NB4 (cell line): ENCODE measurements around the gene TRAPPC6A.

Experiments used
- POLR2A ChIP-seq: IDR thresholded peaks from 2 replicates; pipeline ENCODE4 v1.6.1; 2011; ENCODE audit warnings: mild to moderate bottlenecking; ENCODE audit not compliant: insufficient read length; ENCODE audit errors: extremely low read depth
- TF ChIP-seq, protein P1 (sequence below): IDR thresholded peaks from one replicate; pipeline ENCODE4 v1.5.1; 2012; ENCODE audit warnings: low read depth, low read length
- TF ChIP-seq, protein P2 (sequence below): IDR thresholded peaks from 2 replicates; pipeline ENCODE4 v1.6.1; 2011; ENCODE audit warnings: low read depth, low read length

DNA sequence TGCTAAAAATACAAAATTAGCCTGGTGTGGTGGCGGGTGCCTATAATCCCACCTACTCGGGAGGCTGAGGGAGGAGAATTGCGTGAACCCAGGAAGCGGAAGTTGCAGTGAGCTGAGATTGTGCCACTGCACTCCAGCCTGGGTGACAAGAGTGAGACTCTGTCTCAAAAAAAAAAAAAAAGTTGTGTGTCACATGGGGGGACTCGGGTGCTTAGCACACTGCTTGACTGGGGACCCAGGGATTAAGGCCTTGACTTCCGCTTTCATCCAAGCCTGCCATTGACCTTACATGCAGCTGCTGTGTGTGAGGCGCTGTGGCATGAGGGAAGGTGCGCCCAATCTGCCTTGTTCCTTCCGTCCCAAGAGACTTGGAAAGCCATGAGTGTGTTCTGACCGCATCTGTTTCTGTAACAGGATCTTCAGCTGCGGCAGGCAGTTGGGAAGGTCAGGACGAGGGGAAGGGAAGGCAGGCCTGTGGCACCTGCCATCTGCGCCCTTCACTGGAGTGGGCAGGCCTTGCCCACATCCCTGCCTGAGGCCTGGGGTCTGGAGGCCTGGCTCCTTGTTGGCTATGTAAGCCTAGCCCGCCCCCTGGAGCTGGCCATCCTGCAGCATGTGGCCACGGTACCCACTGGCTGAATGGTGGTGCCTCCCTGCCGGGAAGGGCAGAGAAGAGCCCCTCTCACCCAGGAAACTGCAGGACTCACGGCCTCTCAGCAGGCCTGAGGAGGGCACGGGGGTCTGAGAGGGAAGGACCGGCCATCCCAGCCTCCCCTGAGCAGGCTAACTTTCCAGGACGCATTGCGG is 62.0 kb downstream of the TRAPPC6A start:
- TF ChIP-seq POLR2A, result no peak
- TF ChIP-seq, protein P1, sequence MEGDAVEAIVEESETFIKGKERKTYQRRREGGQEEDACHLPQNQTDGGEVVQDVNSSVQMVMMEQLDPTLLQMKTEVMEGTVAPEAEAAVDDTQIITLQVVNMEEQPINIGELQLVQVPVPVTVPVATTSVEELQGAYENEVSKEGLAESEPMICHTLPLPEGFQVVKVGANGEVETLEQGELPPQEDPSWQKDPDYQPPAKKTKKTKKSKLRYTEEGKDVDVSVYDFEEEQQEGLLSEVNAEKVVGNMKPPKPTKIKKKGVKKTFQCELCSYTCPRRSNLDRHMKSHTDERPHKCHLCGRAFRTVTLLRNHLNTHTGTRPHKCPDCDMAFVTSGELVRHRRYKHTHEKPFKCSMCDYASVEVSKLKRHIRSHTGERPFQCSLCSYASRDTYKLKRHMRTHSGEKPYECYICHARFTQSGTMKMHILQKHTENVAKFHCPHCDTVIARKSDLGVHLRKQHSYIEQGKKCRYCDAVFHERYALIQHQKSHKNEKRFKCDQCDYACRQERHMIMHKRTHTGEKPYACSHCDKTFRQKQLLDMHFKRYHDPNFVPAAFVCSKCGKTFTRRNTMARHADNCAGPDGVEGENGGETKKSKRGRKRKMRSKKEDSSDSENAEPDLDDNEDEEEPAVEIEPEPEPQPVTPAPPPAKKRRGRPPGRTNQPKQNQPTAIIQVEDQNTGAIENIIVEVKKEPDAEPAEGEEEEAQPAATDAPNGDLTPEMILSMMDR, result no peak
- TF ChIP-seq, protein P2, sequence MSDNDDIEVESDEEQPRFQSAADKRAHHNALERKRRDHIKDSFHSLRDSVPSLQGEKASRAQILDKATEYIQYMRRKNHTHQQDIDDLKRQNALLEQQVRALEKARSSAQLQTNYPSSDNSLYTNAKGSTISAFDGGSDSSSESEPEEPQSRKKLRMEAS, result no peak
